ENCODE data around the gene FSIP1.

Gene FSIP1

GRCh38 chr15:39792025-39792843 is 9.6 kb upstream of the FSIP1 start:
- DNase-seq (ENCODE audit: low read depth in 2 of 2): no peak

DNA sequence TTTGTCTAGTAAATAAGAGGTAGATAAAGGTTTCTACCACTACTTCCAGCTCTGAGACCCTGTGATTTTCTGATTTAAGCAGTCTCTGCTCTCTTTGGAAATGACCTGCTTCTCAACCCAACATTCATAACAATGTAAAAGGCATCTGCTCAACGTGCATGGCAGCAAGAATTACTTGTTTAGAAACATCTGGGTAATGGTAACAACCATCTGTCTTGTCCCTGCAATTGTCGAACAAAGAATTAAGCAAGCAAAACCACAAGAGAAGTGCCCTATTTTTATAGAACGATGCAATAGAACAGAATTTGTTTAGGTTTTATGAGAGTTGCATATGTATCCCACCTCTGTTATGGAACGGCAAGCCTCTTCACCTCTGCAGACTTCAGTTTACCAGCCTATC is 7.1 kb upstream of the FSIP1 start:
- DNase-seq (ENCODE audit: low read depth in 2 of 2): no peak

DNA sequence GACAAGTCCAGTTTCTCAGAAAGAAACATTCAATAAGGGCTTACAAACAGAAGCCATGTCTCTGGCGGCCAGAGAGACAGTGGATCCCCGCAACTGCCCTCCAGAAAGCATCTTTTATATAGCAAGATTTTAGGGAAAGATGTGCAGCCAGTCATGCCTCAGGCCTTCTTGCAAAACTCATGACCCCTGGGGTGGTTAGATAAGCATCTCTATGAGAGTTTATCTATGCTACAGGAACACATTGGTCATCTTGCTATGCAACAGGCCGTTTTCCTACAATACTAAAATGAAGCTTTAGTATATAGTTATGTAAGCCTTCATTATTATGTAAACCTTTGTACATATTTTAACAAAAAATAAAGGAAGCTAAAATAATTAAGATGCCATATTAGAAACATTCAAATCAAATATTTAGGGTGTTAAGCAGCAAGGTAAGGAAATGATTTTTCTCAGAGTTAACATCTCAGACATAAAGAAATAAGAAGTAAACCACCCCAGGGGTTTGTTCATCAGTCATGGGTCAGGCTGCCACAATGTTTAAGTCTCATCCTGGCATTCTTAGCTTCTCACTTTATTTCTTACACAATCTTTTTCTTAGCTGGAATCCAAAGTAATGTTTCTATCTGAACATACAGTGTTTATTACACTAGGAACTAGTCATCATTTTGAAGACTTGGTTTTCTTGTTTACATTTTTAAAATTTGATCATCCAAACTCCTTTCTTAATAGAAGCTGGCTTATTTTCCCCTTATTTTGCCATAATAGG is 6.3 kb upstream of the FSIP1 start:
- no peak for DNase-seq (ENCODE audit: low read depth in 2 of 2)

DNA sequence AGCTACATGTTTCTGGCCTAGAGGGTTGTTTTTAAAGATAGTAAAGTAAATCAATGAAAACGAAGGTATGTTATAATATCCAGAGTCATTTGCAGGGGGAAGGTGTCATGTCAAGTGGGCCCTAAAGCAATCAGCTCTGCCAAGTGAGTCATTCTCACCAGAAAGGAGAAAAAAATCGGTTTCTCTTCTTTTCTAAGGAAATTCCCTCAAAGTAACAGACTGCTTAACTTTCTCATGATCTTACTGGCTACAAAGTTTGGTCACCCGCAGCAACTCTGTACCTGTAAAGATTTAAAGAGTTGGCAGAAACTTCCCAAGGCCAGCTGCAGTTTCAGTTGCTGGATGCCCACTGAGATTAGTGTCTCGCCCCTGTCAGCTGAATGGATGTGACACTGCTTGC is 5.5 kb upstream of the FSIP1 start:
- DNase-seq (ENCODE audit: low read depth in 2 of 2): no peak

- DNase-seq (ENCODE audit: low read depth in 2 of 2): no peak
Measured at GRCh38 chr15:39787479-39787878, 4.8 kb upstream of the FSIP1 start.

- DNase-seq (ENCODE audit: low read depth in 2 of 2): no peak
Measured at GRCh38 chr15:39786447-39787056, 3.9 kb upstream of the FSIP1 start.

GRCh38 chr15:39785841-39786240 is 3.2 kb upstream of the FSIP1 start:
- DNase-seq (ENCODE audit: low read depth in 2 of 2): no peak

GRCh38 chr15:39785139-39785538 is 2.5 kb upstream of the FSIP1 start:
- no peak for DNase-seq (ENCODE audit: low read depth in 2 of 2)

DNA sequence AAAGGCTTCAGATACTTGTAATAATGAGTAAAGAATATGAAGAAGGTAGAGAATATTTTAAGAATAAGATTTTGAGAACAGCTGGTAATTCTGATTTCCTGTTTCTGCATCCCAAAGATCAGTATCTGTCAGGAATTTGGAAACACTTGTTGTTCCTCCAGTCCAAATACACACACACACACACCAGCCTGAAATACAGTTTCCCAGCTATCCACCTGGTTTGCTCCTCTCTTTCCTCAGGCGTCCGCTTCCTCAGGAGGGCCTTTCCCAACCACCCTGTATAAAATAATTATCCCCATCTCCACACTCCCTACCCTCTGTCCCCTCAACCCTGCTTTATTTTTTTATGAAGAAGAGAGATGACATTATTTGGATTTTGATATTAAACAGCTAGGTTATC is 2.0 kb upstream of the FSIP1 start:
- no peak for DNase-seq (ENCODE audit: low read depth in 2 of 2)

GRCh38 chr15:39784125-39784524 is 1.5 kb upstream of the FSIP1 start:
- no peak for DNase-seq (ENCODE audit: low read depth in 2 of 2)

- DNase-seq (ENCODE audit: low read depth in 2 of 2): no peak
Measured at GRCh38 chr15:39783244-39783820, 691 bp upstream of the FSIP1 start.

GRCh38 chr15:39781967-39782302 is 706 bp downstream of the FSIP1 start:
- DNase-seq (ENCODE audit: low read depth in 2 of 2): no peak

DNA sequence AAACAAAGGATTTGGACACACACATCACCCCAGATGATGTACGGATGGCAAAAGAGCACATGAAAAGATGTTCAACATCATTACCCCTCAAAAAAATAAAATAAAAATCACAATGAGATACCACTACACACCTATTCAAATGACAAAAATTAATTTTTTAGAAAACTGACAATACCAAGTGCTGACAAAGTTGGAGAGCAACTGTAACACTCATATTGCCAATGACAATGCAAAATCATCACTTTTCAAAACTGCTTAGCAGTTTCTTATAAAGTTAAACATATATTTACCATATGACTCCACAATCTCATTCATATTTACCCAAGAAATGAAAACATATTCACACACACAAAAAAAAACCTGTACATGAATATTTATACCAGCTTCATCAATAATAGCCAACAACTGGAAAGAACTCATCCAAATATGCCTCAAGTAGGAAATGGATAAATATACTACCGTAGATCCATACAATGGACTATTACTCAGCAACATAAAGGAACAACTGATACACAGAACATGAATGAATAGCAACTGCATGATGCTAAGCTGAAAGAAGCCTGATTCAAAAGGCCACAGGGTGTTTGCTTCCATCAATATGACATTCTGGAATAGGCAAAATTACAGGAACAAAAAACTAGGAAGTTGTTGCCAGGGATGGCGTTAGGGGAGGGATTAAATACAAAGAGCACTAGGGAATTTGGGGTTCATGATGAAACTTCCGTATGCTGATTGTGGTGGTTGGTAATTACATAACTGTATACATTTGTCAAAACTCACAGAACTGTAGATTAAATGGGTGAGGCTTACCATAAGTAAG is 1.3 kb downstream of the FSIP1 start:
- no peak for DNase-seq (ENCODE audit: low read depth in 2 of 2)

GRCh38 chr15:39778021-39778420 is 4.6 kb downstream of the FSIP1 start:
- DNase-seq (ENCODE audit: low read depth in 2 of 2): no peak

DNA sequence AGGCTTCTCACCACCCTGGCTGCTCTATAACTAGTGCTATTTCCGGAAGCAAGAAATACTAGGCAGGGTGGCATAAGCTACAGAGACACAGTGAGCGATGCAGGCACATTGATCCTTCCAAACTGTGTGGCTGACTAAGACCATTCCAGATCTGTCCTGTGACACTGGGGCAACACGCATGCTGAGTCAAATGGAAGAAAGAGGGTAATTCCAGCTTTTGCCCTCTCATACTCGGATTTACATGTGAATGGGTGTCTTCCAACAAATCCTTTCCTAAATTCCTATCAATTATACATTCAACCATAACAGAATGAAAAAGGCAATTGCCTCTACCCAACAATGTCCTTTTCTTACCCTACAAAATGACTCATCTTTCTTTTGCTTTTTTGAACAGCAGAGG is 5.1 kb downstream of the FSIP1 start:
- DNase-seq (ENCODE audit: low read depth in 2 of 2): no peak

- no peak for DNase-seq (ENCODE audit: low read depth in 2 of 2)
Measured at GRCh38 chr15:39776068-39776467, 6.6 kb downstream of the FSIP1 start.

GRCh38 chr15:39774688-39775267 is 7.9 kb downstream of the FSIP1 start:
- DNase-seq (ENCODE audit: low read depth in 2 of 2): no peak

DNA sequence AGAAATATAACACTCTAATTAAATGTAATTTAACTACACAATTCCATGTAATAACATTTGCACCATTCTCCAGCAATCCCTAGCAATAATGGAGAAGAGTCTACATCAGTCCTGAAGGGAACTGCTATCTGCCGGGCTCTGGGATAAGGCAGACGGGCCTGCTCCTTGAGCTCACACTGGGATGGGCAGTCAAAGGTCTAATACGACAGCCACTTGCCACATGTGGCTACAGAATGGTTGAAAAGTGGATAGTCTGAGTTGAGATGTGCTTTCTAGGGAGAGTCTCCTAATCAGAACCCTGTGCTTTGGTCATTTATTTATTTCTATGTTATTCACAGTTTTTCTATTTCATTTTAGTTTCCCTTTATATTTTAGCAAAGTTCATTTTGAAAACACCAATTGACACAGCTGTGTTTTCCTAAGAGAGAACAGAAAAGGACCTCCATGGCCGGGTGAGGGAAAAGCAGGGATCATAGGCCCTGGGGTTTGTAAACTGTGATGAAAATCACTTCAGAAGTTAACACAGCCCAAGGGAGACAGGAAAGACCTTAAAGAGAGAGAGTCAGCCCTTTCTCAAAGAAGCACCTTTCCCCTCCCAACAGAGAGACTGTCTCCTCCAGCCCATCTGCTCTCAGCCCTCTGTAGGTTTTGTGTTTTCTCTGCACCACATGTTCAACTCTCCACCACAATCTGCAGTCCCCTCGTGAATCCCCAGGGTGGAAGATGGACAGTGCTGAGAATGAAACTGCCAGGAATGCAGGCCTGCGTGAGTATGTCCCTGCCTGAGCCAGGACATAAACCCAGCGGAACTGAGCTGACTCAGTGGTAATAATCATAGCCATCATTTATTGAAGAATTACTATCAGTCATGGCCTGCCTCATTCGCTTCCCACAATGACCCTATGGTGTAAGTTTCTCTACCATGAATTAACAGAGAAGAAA is 11.6 kb downstream of the FSIP1 start:
- no peak for DNase-seq (ENCODE audit: low read depth in 2 of 2)

DNA sequence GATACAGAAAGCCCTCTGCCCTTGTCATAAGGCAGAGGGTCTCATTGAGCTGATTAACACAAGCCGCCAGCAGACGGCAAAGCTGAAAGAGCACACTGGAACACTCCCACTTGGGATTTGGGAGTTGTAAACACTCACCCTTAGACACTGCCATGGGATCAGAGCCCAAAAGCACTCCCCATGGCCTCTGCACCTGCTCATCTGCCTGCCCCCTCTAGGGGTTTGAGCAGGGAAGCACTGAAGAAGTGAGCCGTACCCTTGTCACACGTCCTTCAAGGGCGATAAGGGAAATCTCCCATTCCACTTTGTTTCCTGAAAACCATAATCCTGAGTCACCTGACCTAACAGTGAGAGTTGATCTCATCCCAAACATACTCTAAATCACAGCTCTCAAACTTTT is 14.7 kb downstream of the FSIP1 start:
- no peak for DNase-seq (ENCODE audit: low read depth in 2 of 2)

DNA sequence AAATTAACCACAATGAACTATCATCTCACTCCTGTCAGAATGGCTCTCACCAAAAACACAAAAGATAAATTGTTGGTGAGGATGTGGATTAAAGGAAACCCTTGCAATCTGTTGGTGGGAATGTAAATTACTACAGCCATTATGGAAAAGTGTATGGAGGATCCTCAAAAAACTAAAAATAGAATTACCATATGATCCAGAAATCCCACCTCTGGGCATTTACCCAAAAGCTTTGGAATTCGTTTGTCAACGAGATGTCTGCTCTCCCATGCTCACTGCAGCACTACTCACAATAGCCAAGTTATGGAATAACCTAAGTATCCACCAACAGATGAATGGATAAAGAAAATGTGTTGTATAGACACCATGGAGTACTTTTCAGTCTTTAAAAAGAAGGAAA is 21.6 kb downstream of the FSIP1 start:
- DNase-seq (ENCODE audit: low read depth in 2 of 2): no peak
